Neural progenitor cell (in vitro differentiated cells): ENCODE measurements around the gene KCNIP2. TPM values are rescaled to one million over a fixed set of nuclear protein-coding genes. Genes with fewer than 3 reads are reported as not detected.

ENCODE experiments used
- DNase-seq: peaks from one replicate; pipeline ENCODE4 v3.0.0-alpha.2; 2016; ENCODE audit warnings: low spot score
- H2AFZ ChIP-seq: fragments of 200-600 bp; sonication (generic); replicated peaks from 2 replicates; pipeline ENCODE4 v1.6.1; 2016; ENCODE audit warnings: antibody characterized with exemption
- H3F3A ChIP-seq: fragments of 200-600 bp; sonication (generic); 2 replicates; pipeline ENCODE4 v1.6.1; 2016; ENCODE audit warnings: antibody characterized with exemption, low read depth
- H3K27ac ChIP-seq: fragments of 200-600 bp; sonication (generic); 2 replicates; pipeline ENCODE4 v1.5.1; 2016; ENCODE audit warnings: mild to moderate bottlenecking
- H3K27me3 ChIP-seq: fragments of 200-600 bp; sonication (generic); 2 replicates; pipeline ENCODE4 v1.6.1; 2016; ENCODE audit warnings: mild to moderate bottlenecking, moderate library complexity
- H3K36me3 ChIP-seq: fragments of 200-600 bp; sonication (generic); 2 replicates; pipeline ENCODE4 v1.5.1; 2016
- H3K4me1 ChIP-seq: fragments of 200-600 bp; sonication (generic); 2 replicates; pipeline ENCODE4 v1.6.1; 2016; ENCODE audit warnings: mixed run types
- H3K4me2 ChIP-seq: fragments of 200-600 bp; sonication (generic); 2 replicates; pipeline ENCODE4 v1.6.1; 2016
- H3K4me3 ChIP-seq: fragments of 200-600 bp; sonication (generic); 2 replicates; pipeline ENCODE4 v1.5.1; 2016
- H3K79me2 ChIP-seq: fragments of 200-600 bp; sonication (generic); 2 replicates; pipeline ENCODE4 v1.6.1; 2016; ENCODE audit warnings: low read depth
- H3K9ac ChIP-seq: fragments of 200-600 bp; sonication (generic); 2 replicates; pipeline ENCODE4 v1.6.1; 2016
- H3K9me3 ChIP-seq: fragments of 200-600 bp; sonication (generic); 2 replicates; pipeline ENCODE4 v1.5.1; 2016; ENCODE audit warnings: low read depth
- H4K20me1 ChIP-seq: fragments of 200-600 bp; sonication (generic); 2 replicates; pipeline ENCODE4 v1.6.1; 2016; ENCODE audit warnings: low read depth
- H3K27ac Mint-ChIP-seq: 3 replicates; pipeline ENCODE4 v1.8.0; 2021; ENCODE audit warnings: mixed read lengths
- H3K27me3 Mint-ChIP-seq: 2 replicates; pipeline ENCODE4 v1.8.0; 2022; ENCODE audit warnings: low read depth, mild to moderate bottlenecking, inconsistent platforms, moderate library complexity, mixed read lengths; ENCODE audit not compliant: insufficient read depth
- H3K36me3 Mint-ChIP-seq: 3 replicates; pipeline ENCODE4 v1.8.0; 2021; ENCODE audit warnings: mixed read lengths
- H3K4me1 Mint-ChIP-seq: 3 replicates; pipeline ENCODE4 v1.8.0; 2021; ENCODE audit warnings: mixed read lengths
- H3K4me3 Mint-ChIP-seq: 3 replicates; pipeline ENCODE4 v1.8.0; 2021; ENCODE audit warnings: mild to moderate bottlenecking, moderate library complexity, mixed read lengths
- H3K9me3 Mint-ChIP-seq: 3 replicates; pipeline ENCODE4 v1.8.0; 2020; ENCODE audit warnings: mixed read lengths
- CTCF ChIP-seq: fragments of 200-600 bp; sonication (generic); IDR thresholded peaks from 2 replicates; pipeline ENCODE4 v1.5.1; 2017; ENCODE audit warnings: antibody characterized with exemption, mild to moderate bottlenecking
- EZH2 ChIP-seq: fragments of 200-600 bp; sonication (generic); IDR thresholded peaks from 2 replicates; pipeline ENCODE4 v1.6.1; 2017; ENCODE audit warnings: antibody characterized with exemption, mild to moderate bottlenecking, moderate library complexity
- EZH2phosphoT487 ChIP-seq: fragments of 200-600 bp; sonication (generic); IDR thresholded peaks from 2 replicates; pipeline ENCODE4 v1.6.1; 2017; ENCODE audit warnings: antibody characterized with exemption
- total RNA-seq: library from RNA; depleted of rRNA; stranded (reverse); fragments of >200 nt; gene quantifications from 2 replicates; pipeline ENCODE4 v1.2.3, GENCODE V29; 2015; ENCODE audit warnings: low replicate concordance

KCNIP2 gene
- total RNA-seq, 1 donor from 2014 or later = 2.4 TPM

GRCh38 chr10:101838416-101838970 lies 5.1 kb downstream of the KCNIP2 start:
- H3K9me3 Mint-ChIP-seq = no peaks in the 10 kb centered on the region
- no peaks in the 10 kb centered on the region for H3K36me3 Mint-ChIP-seq
- Histone ChIP-seq H3K27ac (no peak overlapping the region), H3K4me2 (peak overlapping the region; percentile 95), H2AFZ (no peak overlapping the region), H3K36me3 (no peaks in the 10 kb centered on the region), H3K27me3 (peaks cover 23% of the 10 kb centered on the region), H3K9me3 (no peaks in the 10 kb centered on the region), H3K4me3 (no peak overlapping the region), H3K9ac (no peak overlapping the region), H3F3A (peaks cover 43% of the 10 kb centered on the region), H3K4me1 (peaks cover 24% of the 10 kb centered on the region), H4K20me1 (peaks cover 50% of the 10 kb centered on the region), H3K79me2 (no peaks in the 10 kb centered on the region)
- H3K27ac Mint-ChIP-seq = no peak overlapping the region
- H3K27me3 Mint-ChIP-seq = peaks cover 28% of the 10 kb centered on the region
- peak overlapping the region; percentile 85 for H3K4me3 Mint-ChIP-seq
- TF ChIP-seq CTCF (no peak), EZH2 (no peak), EZH2phosphoT487 (no peak)
- DNase-seq = no peak
- H3K4me1 Mint-ChIP-seq = peaks cover 46% of the 10 kb centered on the region

GRCh38 chr10:101837748-101838147 lies 5.9 kb downstream of the KCNIP2 start:
- Mint-ChIP-seq H3K27me3 (peaks cover 22% of the 10 kb centered on the region), H3K4me3 (peak overlapping the region; percentile 38), H3K9me3 (no peaks in the 10 kb centered on the region), H3K27ac (no peak overlapping the region), H3K4me1 (peaks cover 42% of the 10 kb centered on the region), H3K36me3 (no peaks in the 10 kb centered on the region)
- H4K20me1 ChIP-seq = peaks cover 43% of the 10 kb centered on the region
- peaks cover 16% of the 10 kb centered on the region for H3K27me3 ChIP-seq
- peaks cover 40% of the 10 kb centered on the region for H3F3A ChIP-seq
- no peaks in the 10 kb centered on the region for H3K9me3 ChIP-seq
- no peak overlapping the region for H3K4me2 ChIP-seq
- H3K4me1 ChIP-seq = peaks cover 24% of the 10 kb centered on the region
- H3K79me2 ChIP-seq = no peaks in the 10 kb centered on the region
- TF ChIP-seq EZH2 (no peak), CTCF (no peak), EZH2phosphoT487 (no peak)
- no peaks in the 10 kb centered on the region for H3K36me3 ChIP-seq
- DNase-seq = no peak
- H3K4me3 ChIP-seq = no peak overlapping the region
- no peak overlapping the region for H3K9ac ChIP-seq
- H3K27ac ChIP-seq = no peak overlapping the region
- H2AFZ ChIP-seq = no peak overlapping the region

GRCh38 chr10:101835362-101835761 lies 8.2 kb downstream of the KCNIP2 start:
- Histone ChIP-seq H4K20me1 (peaks cover 22% of the 10 kb centered on the region), H3K9ac (no peak overlapping the region), H3K27ac (no peak overlapping the region), H3K79me2 (no peaks in the 10 kb centered on the region), H3K27me3 (no peaks in the 10 kb centered on the region), H2AFZ (no peak overlapping the region), H3F3A (peaks cover 33% of the 10 kb centered on the region), H3K9me3 (no peaks in the 10 kb centered on the region), H3K4me3 (no peak overlapping the region), H3K4me1 (peaks cover 31% of the 10 kb centered on the region), H3K4me2 (peak overlapping the region; percentile 51), H3K36me3 (no peaks in the 10 kb centered on the region)
- Mint-ChIP-seq H3K9me3 (no peaks in the 10 kb centered on the region), H3K27me3 (peaks cover 9% of the 10 kb centered on the region), H3K27ac (no peak overlapping the region), H3K4me1 (peaks cover 40% of the 10 kb centered on the region), H3K4me3 (no peak overlapping the region), H3K36me3 (no peaks in the 10 kb centered on the region)
- DNase-seq = peak; percentile 19
- TF ChIP-seq CTCF = no peak
- no peak for TF ChIP-seq EZH2
- no peak for TF ChIP-seq EZH2phosphoT487
